ENCODE measurements around the gene POGK. TPM values are rescaled to one million over a fixed set of nuclear protein-coding genes. Genes with fewer than 3 reads are reported as not detected.

POGK gene
- total and polyA plus RNA-seq, 4 donors: 19.0 to 56.2 (median 27.2) TPM

- H3K36me3 ChIP-seq (ENCODE audit: control insufficient read depth in 4 of 4, insufficient read depth in 4 of 4, low read length in 4 of 4): no peaks in the 10 kb centered on the region
- peaks cover 0 to 7% (median 3%) of the 10 kb centered on the region in 5 donors for H3K4me1 ChIP-seq (ENCODE audit: control insufficient read depth in 5 of 5, insufficient read depth in 5 of 5, low read length in 5 of 5)
- WGBS, 2 donors: 12 to 13% methylated on average over 42 to 44 of the region's 44 CpGs
- H3K27me3 ChIP-seq (ENCODE audit: control insufficient read depth in 3 of 3, insufficient read depth in 3 of 3, low read length in 2 of 3): peaks cover 6 to 30% (median 24%) of the 10 kb centered on the region in 3 donors
- no peaks in the 10 kb centered on the region for H3K9me3 ChIP-seq (ENCODE audit: control insufficient read depth in 4 of 4, insufficient read depth in 3 of 4, low read length in 3 of 4)
- no peak overlapping the region for H3K9ac ChIP-seq (ENCODE audit: insufficient read depth in 1 of 2, low read length in 2 of 2)
- DNase-seq: peak; percentile 15 to 48 (median 30)
- peak; percentile 11 for ATAC-seq (ENCODE audit: insufficient read depth, low FRiP score)
- H3K27ac ChIP-seq (ENCODE audit: low read depth in 1 of 2, low read length in 1 of 2): no peak overlapping the region
- no peak for TF ChIP-seq CTCF (IDR thresholded peaks at IDR 0.05; ENCODE audit: control extremely low read depth, extremely low read depth)
- no peak overlapping the region for H3K4me3 ChIP-seq
Measured at GRCh38 chr1:166884040-166884642, 44.9 kb downstream of the POGK start.

DNA sequence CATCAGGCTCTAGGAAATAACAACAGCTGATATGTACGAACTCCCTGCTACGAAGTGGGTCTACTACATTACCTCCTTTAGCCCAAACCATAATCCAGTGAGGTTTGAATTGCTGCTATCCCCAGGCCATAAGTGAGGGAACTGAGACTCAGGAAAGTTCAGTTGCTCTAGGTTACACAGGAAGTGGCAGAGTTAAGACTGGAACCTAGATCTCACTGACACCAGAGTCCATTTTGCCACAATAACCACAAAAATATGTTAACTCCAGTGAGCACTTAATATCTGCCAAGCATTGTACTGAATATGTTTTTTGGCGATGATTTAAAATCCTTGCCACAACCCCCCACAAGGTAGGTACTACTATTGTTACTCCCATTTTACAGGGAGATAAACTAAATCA, 45.7 kb downstream of the POGK start:
- H3K4me3 ChIP-seq: no peak overlapping the region
- no peaks in the 10 kb centered on the region for H3K9me3 ChIP-seq (ENCODE audit: control insufficient read depth in 4 of 4, insufficient read depth in 3 of 4, low read length in 3 of 4)
- ATAC-seq (ENCODE audit: insufficient read depth, low FRiP score) (no peak), DNase-seq (no peak)
- H3K36me3 ChIP-seq (ENCODE audit: control insufficient read depth in 4 of 4, insufficient read depth in 4 of 4, low read length in 4 of 4): no peaks in the 10 kb centered on the region
- peaks cover 0 to 7% (median 3%) of the 10 kb centered on the region in 5 donors for H3K4me1 ChIP-seq (ENCODE audit: control insufficient read depth in 5 of 5, insufficient read depth in 5 of 5, low read length in 5 of 5)
- H3K27ac ChIP-seq (ENCODE audit: low read depth in 1 of 2, low read length in 1 of 2): no peak overlapping the region
- H3K27me3 ChIP-seq (ENCODE audit: control insufficient read depth in 3 of 3, insufficient read depth in 3 of 3, low read length in 2 of 3): peaks cover 6 to 30% (median 24%) of the 10 kb centered on the region in 3 donors
- no peak for TF ChIP-seq CTCF (IDR thresholded peaks at IDR 0.05; ENCODE audit: control extremely low read depth, extremely low read depth)
- WGBS, 2 donors: 89 to 91% methylated on average over 3 of the region's 3 CpGs
- no peak overlapping the region for H3K9ac ChIP-seq (ENCODE audit: insufficient read depth in 1 of 2, low read length in 2 of 2)

GRCh38 chr1:166888373-166889111, 49.3 kb downstream of the POGK start:
- Histone ChIP-seq H3K4me3 (no peak overlapping the region), H3K27ac (ENCODE audit: low read depth in 1 of 2, low read length in 1 of 2) (no peak overlapping the region), H3K27me3 (ENCODE audit: control insufficient read depth in 3 of 3, insufficient read depth in 3 of 3, low read length in 2 of 3) (peaks cover 6 to 20% (median 18%) of the 10 kb centered on the region in 3 donors), H3K36me3 (ENCODE audit: control insufficient read depth in 4 of 4, insufficient read depth in 4 of 4, low read length in 4 of 4) (no peaks in the 10 kb centered on the region), H3K4me1 (ENCODE audit: control insufficient read depth in 5 of 5, insufficient read depth in 5 of 5, low read length in 5 of 5) (peaks cover 0 to 7% (median 3%) of the 10 kb centered on the region in 5 donors), H3K9me3 (ENCODE audit: control insufficient read depth in 4 of 4, insufficient read depth in 3 of 4, low read length in 3 of 4) (peaks cover 0 to under 1% (median 0%) of the 10 kb centered on the region in 4 donors), H3K9ac (ENCODE audit: insufficient read depth in 1 of 2, low read length in 2 of 2) (no peak overlapping the region)
- WGBS, 2 donors: 83 to 91% methylated on average over 4 of the region's 4 CpGs
- DNase-seq (no peak), ATAC-seq (ENCODE audit: insufficient read depth, low FRiP score) (no peak)
- no peak for TF ChIP-seq CTCF (IDR thresholded peaks at IDR 0.05; ENCODE audit: control extremely low read depth, extremely low read depth)

All from lung (tissue), 12 donors.